ENCODE results near the gene OPALIN. TPM values are rescaled to one million over a fixed set of nuclear protein-coding genes. Genes with fewer than 3 reads are reported as not detected.

The OPALIN gene
- total RNA-seq, 3 donors from 2014 or later, result not detected

DNA sequence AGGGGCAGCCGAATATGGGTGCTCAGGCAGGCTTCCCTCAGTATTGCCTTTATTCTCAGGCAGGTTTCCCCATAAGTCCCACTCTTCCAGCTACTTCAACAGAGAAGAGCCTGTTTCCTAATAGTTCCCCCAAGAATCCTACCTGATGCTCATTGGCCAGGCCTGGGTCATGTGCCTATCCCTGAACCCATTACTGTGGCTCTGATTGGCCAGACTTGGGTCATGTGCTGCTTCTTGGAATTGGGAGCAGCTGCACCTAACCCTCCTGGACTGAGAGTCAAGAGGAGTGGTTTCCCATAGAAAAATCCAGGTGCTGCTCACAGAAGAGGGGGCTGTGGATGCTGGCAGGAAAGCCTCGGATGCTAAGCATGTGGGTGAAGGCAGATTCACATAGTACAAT lies 21.7 kb downstream of the OPALIN start:
- no peak overlapping the region for H3K4me3 Mint-ChIP-seq
- no peak for ATAC-seq
- peaks cover 15% of the 10 kb centered on the region for H3K27me3 Mint-ChIP-seq (ENCODE audit: low read depth)
- no peaks in the 10 kb centered on the region for H3K36me3 Mint-ChIP-seq (ENCODE audit: insufficient read depth)
- DNase-seq, result no peak
- H3K4me1 Mint-ChIP-seq (ENCODE audit: low read depth), result peaks cover 15% of the 10 kb centered on the region
- no peaks in the 10 kb centered on the region for H3K9me3 Mint-ChIP-seq

GRCh38 chr10:96334616-96335526 lies 23.9 kb downstream of the OPALIN start:
- ATAC-seq, result no peak
- H3K9me3 Mint-ChIP-seq, result no peaks in the 10 kb centered on the region
- H3K27me3 Mint-ChIP-seq (ENCODE audit: low read depth), result peaks cover 17% of the 10 kb centered on the region
- H3K36me3 Mint-ChIP-seq (ENCODE audit: insufficient read depth), result no peaks in the 10 kb centered on the region
- H3K4me1 Mint-ChIP-seq (ENCODE audit: low read depth), result peaks cover 16% of the 10 kb centered on the region
- no peak overlapping the region for H3K4me3 Mint-ChIP-seq
- DNase-seq, result no peak

- no peaks in the 10 kb centered on the region for H3K9me3 Mint-ChIP-seq
- no peak overlapping the region for H3K4me3 Mint-ChIP-seq
- DNase-seq (no peak), ATAC-seq (no peak)
- no peaks in the 10 kb centered on the region for H3K36me3 Mint-ChIP-seq (ENCODE audit: insufficient read depth)
- peaks cover 16% of the 10 kb centered on the region for H3K4me1 Mint-ChIP-seq (ENCODE audit: low read depth)
- peaks cover 17% of the 10 kb centered on the region for H3K27me3 Mint-ChIP-seq (ENCODE audit: low read depth)
These were observed 25.7 kb downstream of the OPALIN start for GRCh38 chr10:96333101-96333500.

- Mint-ChIP-seq H3K4me1 (ENCODE audit: low read depth) (peaks cover 4% of the 10 kb centered on the region), H3K9me3 (no peaks in the 10 kb centered on the region), H3K36me3 (ENCODE audit: insufficient read depth) (no peaks in the 10 kb centered on the region), H3K4me3 (no peak overlapping the region), H3K27me3 (ENCODE audit: low read depth) (peaks cover 9% of the 10 kb centered on the region)
- DNase-seq (no peak), ATAC-seq (no peak)
These were observed 31.3 kb downstream of the OPALIN start for GRCh38 chr10:96327462-96327861.

DNA sequence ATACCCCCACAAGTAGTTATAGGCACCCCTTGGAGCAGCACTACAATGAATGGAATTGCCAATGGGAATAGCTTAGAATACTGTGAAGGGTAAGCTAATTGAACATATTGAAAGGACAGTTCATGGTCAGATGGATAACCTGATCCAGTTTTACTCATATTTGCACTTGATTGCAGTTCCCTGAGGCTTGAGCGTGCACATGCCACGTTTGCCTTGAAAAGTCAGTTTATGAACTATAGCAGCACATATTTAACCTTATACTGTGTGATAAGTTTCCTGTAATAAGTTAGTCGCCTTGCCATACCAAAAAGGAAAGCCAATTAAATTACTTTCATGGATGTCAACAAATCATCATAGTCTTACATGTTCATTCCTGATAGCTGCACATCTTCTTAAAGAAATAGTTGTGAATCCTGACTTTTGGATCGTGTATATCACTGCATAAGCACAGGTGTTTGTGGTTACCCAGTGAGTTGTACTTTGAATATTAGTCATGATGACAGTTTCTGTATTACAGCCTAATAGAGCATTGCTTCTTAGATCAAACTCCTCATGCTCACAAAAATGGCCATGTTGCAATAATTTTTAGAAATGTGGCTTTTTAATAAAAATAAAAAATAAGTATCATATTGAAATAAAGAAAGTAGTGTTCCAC lies 33.0 kb downstream of the OPALIN start:
- H3K27me3 Mint-ChIP-seq (ENCODE audit: low read depth), result peaks cover 8% of the 10 kb centered on the region
- H3K9me3 Mint-ChIP-seq, result no peaks in the 10 kb centered on the region
- no peaks in the 10 kb centered on the region for H3K4me1 Mint-ChIP-seq (ENCODE audit: low read depth)
- DNase-seq (no peak), ATAC-seq (peak; percentile 79 to 88)
- no peaks in the 10 kb centered on the region for H3K36me3 Mint-ChIP-seq (ENCODE audit: insufficient read depth)
- no peak overlapping the region for H3K4me3 Mint-ChIP-seq

GRCh38 chr10:96324447-96324846 lies 34.4 kb downstream of the OPALIN start:
- DNase-seq (no peak), ATAC-seq (no peak)
- no peaks in the 10 kb centered on the region for H3K4me1 Mint-ChIP-seq (ENCODE audit: low read depth)
- no peaks in the 10 kb centered on the region for H3K9me3 Mint-ChIP-seq
- no peaks in the 10 kb centered on the region for H3K36me3 Mint-ChIP-seq (ENCODE audit: insufficient read depth)
- H3K4me3 Mint-ChIP-seq, result no peak overlapping the region
- H3K27me3 Mint-ChIP-seq (ENCODE audit: low read depth), result peaks cover 7% of the 10 kb centered on the region

GRCh38 chr10:96322275-96322674 lies 36.5 kb downstream of the OPALIN start:
- ATAC-seq, result no peak
- Mint-ChIP-seq H3K4me3 (no peak overlapping the region), H3K27me3 (ENCODE audit: low read depth) (peaks cover 7% of the 10 kb centered on the region), H3K36me3 (ENCODE audit: insufficient read depth) (no peaks in the 10 kb centered on the region), H3K4me1 (ENCODE audit: low read depth) (no peaks in the 10 kb centered on the region), H3K9me3 (no peaks in the 10 kb centered on the region)
- no peak for DNase-seq

DNA sequence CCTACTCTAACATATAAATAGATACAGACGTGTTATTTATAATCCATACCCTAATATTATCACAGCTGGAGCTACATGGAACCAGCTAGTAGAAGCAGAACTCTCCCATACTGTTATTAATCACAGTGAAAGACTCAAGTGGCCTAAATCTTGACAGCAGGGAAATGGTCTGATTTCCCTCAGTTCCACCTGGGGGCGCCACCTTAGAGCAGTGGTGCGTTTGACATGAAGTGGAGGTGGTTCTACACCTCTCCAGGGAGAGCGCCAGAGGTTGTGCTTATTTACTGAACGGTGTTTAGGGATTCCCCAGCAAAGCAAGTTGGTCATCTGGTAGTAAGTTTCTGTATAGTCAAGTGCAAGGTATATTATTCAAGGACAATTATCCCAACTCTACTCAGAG lies 37.0 kb downstream of the OPALIN start:
- Mint-ChIP-seq H3K36me3 (ENCODE audit: insufficient read depth) (no peaks in the 10 kb centered on the region), H3K27me3 (ENCODE audit: low read depth) (peaks cover 7% of the 10 kb centered on the region), H3K4me1 (ENCODE audit: low read depth) (no peaks in the 10 kb centered on the region), H3K4me3 (no peak overlapping the region), H3K9me3 (no peaks in the 10 kb centered on the region)
- ATAC-seq, result no peak
- DNase-seq, result no peak

- Mint-ChIP-seq H3K4me1 (ENCODE audit: low read depth) (no peaks in the 10 kb centered on the region), H3K9me3 (no peaks in the 10 kb centered on the region), H3K36me3 (ENCODE audit: insufficient read depth) (no peaks in the 10 kb centered on the region), H3K4me3 (no peak overlapping the region), H3K27me3 (ENCODE audit: low read depth) (peaks cover 19% of the 10 kb centered on the region)
- DNase-seq, result no peak
- no peak for ATAC-seq
These were observed 38.9 kb downstream of the OPALIN start for GRCh38 chr10:96319754-96320474.

GRCh38 chr10:96317067-96317833 lies 41.6 kb downstream of the OPALIN start:
- Mint-ChIP-seq H3K9me3 (no peaks in the 10 kb centered on the region), H3K27me3 (ENCODE audit: low read depth) (peaks cover 20% of the 10 kb centered on the region), H3K4me1 (ENCODE audit: low read depth) (no peaks in the 10 kb centered on the region), H3K4me3 (no peak overlapping the region), H3K36me3 (ENCODE audit: insufficient read depth) (no peaks in the 10 kb centered on the region)
- ATAC-seq, result no peak
- DNase-seq, result no peak

DNA sequence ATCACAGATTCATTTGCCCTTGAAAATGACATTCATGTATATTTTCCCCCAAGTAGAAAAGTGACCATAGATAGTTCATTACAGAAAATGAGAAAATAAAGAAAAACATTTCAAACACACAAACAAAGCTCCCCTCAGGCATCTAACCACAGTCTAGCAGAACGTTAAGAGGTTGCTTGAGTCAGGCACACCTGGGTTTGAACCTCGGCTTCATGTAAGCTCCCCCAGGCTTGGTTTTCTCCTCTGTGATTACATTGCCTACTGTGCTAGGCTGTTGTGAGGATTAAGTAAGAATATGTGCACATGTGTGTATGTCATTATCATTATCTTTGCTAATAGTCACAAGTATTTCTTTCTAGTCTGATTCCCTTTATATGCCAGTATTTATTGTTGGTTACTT lies 45.5 kb downstream of the OPALIN start:
- Mint-ChIP-seq H3K4me3 (no peak overlapping the region), H3K9me3 (no peaks in the 10 kb centered on the region), H3K36me3 (ENCODE audit: insufficient read depth) (no peaks in the 10 kb centered on the region), H3K4me1 (ENCODE audit: low read depth) (no peaks in the 10 kb centered on the region), H3K27me3 (ENCODE audit: low read depth) (peaks cover 26% of the 10 kb centered on the region)
- ATAC-seq (no peak), DNase-seq (no peak)

- DNase-seq, result no peak
- ATAC-seq, result no peak
- no peak overlapping the region for H3K4me3 Mint-ChIP-seq
- no peaks in the 10 kb centered on the region for H3K9me3 Mint-ChIP-seq
- peaks cover 9% of the 10 kb centered on the region for H3K4me1 Mint-ChIP-seq (ENCODE audit: low read depth)
- H3K27me3 Mint-ChIP-seq (ENCODE audit: low read depth), result peaks cover 26% of the 10 kb centered on the region
- no peaks in the 10 kb centered on the region for H3K36me3 Mint-ChIP-seq (ENCODE audit: insufficient read depth)
These were observed 47.6 kb downstream of the OPALIN start for GRCh38 chr10:96311180-96311715.

GRCh38 chr10:96310321-96310669 lies 48.5 kb downstream of the OPALIN start:
- H3K4me1 Mint-ChIP-seq (ENCODE audit: low read depth), result peaks cover 11% of the 10 kb centered on the region
- no peaks in the 10 kb centered on the region for H3K9me3 Mint-ChIP-seq
- ATAC-seq (no peak), DNase-seq (no peak)
- no peaks in the 10 kb centered on the region for H3K36me3 Mint-ChIP-seq (ENCODE audit: insufficient read depth)
- no peak overlapping the region for H3K4me3 Mint-ChIP-seq
- peaks cover 21% of the 10 kb centered on the region for H3K27me3 Mint-ChIP-seq (ENCODE audit: low read depth)
